ENCODE data around the gene MRGPRE. TPM values are rescaled to one million over a fixed set of nuclear protein-coding genes. Genes with fewer than 3 reads are reported as not detected.
A peak's percentile ranks its signal among the peaks of the same experiment; 100 is the strongest.

The MRGPRE gene
- total RNA-seq, 6 donors from 2014 or later: 0.26 TPM; not detected in 5

GRCh38 chr11:3184732-3185347 is 47.4 kb downstream of the MRGPRE start:
- Histone ChIP-seq H3K4me3 (no peak overlapping the region), H3K27me3 (no peaks in the 10 kb centered on the region), H3K36me3 (no peaks in the 10 kb centered on the region), H3K27ac (no peak overlapping the region), H3K4me1 (no peaks in the 10 kb centered on the region), H3K9me3 (no peaks in the 10 kb centered on the region)
- 74 to 77% methylated on average over 11 of the region's 11 CpGs for WGBS, 2 donors
- no peak for ATAC-seq (ENCODE audit: low FRiP score in 2 of 2)
- DNase-seq: no peak
- TF ChIP-seq POLR2A (IDR thresholded peaks at IDR 0.05) (no peak), POLR2AphosphoS5 (IDR thresholded peaks at IDR 0.05) (no peak), EP300 (IDR thresholded peaks at IDR 0.05) (no peak)
- TF ChIP-seq, protein P1, sequence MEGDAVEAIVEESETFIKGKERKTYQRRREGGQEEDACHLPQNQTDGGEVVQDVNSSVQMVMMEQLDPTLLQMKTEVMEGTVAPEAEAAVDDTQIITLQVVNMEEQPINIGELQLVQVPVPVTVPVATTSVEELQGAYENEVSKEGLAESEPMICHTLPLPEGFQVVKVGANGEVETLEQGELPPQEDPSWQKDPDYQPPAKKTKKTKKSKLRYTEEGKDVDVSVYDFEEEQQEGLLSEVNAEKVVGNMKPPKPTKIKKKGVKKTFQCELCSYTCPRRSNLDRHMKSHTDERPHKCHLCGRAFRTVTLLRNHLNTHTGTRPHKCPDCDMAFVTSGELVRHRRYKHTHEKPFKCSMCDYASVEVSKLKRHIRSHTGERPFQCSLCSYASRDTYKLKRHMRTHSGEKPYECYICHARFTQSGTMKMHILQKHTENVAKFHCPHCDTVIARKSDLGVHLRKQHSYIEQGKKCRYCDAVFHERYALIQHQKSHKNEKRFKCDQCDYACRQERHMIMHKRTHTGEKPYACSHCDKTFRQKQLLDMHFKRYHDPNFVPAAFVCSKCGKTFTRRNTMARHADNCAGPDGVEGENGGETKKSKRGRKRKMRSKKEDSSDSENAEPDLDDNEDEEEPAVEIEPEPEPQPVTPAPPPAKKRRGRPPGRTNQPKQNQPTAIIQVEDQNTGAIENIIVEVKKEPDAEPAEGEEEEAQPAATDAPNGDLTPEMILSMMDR (IDR thresholded peaks at IDR 0.05): no peak

DNA sequence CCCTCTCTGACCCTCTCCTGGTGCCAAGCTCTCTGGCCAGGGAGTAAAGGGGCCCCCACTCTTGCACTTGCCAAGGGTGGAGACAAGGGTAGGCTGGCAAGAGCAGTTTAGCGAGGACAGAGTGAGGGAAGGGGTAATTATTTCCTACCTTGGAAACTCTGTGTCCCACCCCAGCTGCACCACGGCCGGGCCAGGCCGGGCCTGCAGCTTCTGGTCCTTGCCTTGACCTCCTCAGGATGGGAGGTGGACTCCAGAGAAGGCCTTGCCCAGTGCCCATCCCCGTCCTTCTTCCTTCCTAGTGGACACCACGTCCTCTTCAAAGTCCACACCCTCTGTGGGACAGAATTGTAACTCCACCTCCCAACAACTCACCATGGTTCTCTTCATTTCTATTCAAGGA is 48.7 kb downstream of the MRGPRE start:
- DNase-seq (peak in 1 of 2 donors; percentile 56), ATAC-seq (ENCODE audit: low FRiP score in 2 of 2) (peak in 1 of 2 donors; percentile 10)
- TF ChIP-seq POLR2A (IDR thresholded peaks at IDR 0.05) (no peak), POLR2AphosphoS5 (IDR thresholded peaks at IDR 0.05) (no peak), EP300 (IDR thresholded peaks at IDR 0.05) (no peak)
- TF ChIP-seq, protein P1 (IDR thresholded peaks at IDR 0.05): no peak
- Histone ChIP-seq H3K4me3 (no peak overlapping the region), H3K4me1 (no peaks in the 10 kb centered on the region), H3K9me3 (no peaks in the 10 kb centered on the region), H3K27ac (no peak overlapping the region), H3K36me3 (no peaks in the 10 kb centered on the region), H3K27me3 (no peaks in the 10 kb centered on the region)
- WGBS, 2 donors: 72 to 75% methylated on average over 5 to 6 of the region's 6 CpGs

GRCh38 chr11:3182462-3182852 is 49.8 kb downstream of the MRGPRE start:
- Histone ChIP-seq H3K4me3 (no peak overlapping the region), H3K4me1 (no peaks in the 10 kb centered on the region), H3K27me3 (no peaks in the 10 kb centered on the region), H3K9me3 (no peaks in the 10 kb centered on the region), H3K27ac (no peak overlapping the region), H3K36me3 (no peaks in the 10 kb centered on the region)
- ATAC-seq (ENCODE audit: low FRiP score in 2 of 2): peak in 1 of 2 donors; percentile 35
- TF ChIP-seq POLR2AphosphoS5 (IDR thresholded peaks at IDR 0.05): no peak
- TF ChIP-seq POLR2A (IDR thresholded peaks at IDR 0.05): no peak
- WGBS, 2 donors: 98% methylated on average over 4 of the region's 4 CpGs; no CpG with 5 or more reads in 1 of the 2 donors
- DNase-seq: no peak

GRCh38 chr11:3181725-3182461 is 50.3 kb downstream of the MRGPRE start:
- 94 to 96% methylated on average over 8 to 12 of the region's 12 CpGs for WGBS, 2 donors
- H3K9me3 ChIP-seq: peaks cover 0 to 2% (median 1%) of the 10 kb centered on the region in 4 donors
- no peak overlapping the region for H3K27ac ChIP-seq
- ATAC-seq (ENCODE audit: low FRiP score in 2 of 2): no peak
- H3K4me1 ChIP-seq: no peaks in the 10 kb centered on the region
- no peaks in the 10 kb centered on the region for H3K27me3 ChIP-seq
- H3K36me3 ChIP-seq: no peaks in the 10 kb centered on the region
- no peak for TF ChIP-seq EP300 (IDR thresholded peaks at IDR 0.05)
- TF ChIP-seq, protein P1 (IDR thresholded peaks at IDR 0.05): no peak
- DNase-seq: peak in 1 of 2 donors; percentile 31
- no peak overlapping the region for H3K4me3 ChIP-seq

- Histone ChIP-seq H3K9me3 (peaks cover 0 to 9% (median 2%) of the 10 kb centered on the region in 4 donors), H3K27me3 (no peaks in the 10 kb centered on the region), H3K4me3 (no peak overlapping the region), H3K36me3 (no peaks in the 10 kb centered on the region), H3K4me1 (no peaks in the 10 kb centered on the region), H3K27ac (no peak overlapping the region)
- TF ChIP-seq EP300 (IDR thresholded peaks at IDR 0.05) (no peak), POLR2A (IDR thresholded peaks at IDR 0.05) (no peak), POLR2AphosphoS5 (IDR thresholded peaks at IDR 0.05) (no peak)
- TF ChIP-seq, protein P1 (IDR thresholded peaks at IDR 0.05): no peak
- 58 to 69% methylated on average over 4 to 5 of the region's 5 CpGs for WGBS, 2 donors
- ATAC-seq (ENCODE audit: low FRiP score in 2 of 2) (no peak), DNase-seq (no peak)
Observed at GRCh38 chr11:3180869-3181268, 51.3 kb downstream of the MRGPRE start.

Measured in upper lobe of left lung (tissue), 6 donors.